Activated CD8-positive, alpha-beta memory T cell treated with anti-CD3 and anti-CD28 coated beads, Interleukin-2, amount 50 U/mL, for 48 hours (primary cell): ENCODE results near the gene CAMK1.

ENCODE experiments used
- DNase-seq: peaks from one replicate; pipeline ENCODE4 v3.0.0-alpha.2; 2020

Gene CAMK1

DNA sequence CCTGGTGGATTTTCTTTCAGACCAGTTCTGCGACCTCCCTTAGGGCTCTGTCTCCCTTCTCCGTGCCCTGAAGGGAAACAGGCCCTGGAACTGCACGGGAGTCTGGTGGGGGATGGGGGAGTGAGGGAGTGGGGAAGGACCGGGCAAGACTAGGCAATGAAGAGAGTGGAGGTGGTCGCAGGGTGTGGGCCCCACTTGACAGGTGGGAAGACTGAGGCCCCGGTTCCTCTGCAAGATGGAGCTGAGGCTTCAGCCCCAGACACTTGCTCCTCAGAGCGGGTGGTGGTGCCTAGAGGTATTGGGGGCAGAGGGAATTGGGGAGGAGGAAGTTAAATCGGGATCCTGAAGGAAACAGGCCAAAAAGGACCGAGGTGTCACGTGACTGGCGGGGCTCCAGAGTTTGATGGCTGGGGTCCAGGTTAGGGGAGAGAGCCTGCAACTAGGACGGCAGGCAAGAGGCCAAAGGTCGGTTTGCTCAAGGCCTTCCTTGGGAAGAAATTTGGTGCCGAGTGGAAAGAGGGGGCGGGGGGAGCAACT is 597 bp upstream of the CAMK1 start:
- no peak for DNase-seq

DNA sequence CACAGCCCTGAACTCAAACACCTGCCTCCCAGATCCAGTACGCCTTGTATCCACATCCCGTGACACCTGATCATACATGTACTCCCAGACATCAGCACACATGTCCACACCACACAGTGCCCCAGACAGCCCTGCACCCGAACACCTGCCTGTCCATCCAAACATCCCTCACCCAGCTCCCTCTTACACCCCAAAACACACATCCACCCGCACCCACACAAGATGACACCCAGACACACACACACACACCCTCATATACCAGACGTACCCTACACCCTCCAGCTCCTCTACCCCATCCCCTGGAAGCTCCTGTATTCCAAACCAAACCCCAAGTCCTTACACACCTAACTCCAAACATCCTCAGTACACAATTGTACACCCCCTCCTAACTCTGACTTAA is 735 bp downstream of the CAMK1 start:
- no peak for DNase-seq

DNA sequence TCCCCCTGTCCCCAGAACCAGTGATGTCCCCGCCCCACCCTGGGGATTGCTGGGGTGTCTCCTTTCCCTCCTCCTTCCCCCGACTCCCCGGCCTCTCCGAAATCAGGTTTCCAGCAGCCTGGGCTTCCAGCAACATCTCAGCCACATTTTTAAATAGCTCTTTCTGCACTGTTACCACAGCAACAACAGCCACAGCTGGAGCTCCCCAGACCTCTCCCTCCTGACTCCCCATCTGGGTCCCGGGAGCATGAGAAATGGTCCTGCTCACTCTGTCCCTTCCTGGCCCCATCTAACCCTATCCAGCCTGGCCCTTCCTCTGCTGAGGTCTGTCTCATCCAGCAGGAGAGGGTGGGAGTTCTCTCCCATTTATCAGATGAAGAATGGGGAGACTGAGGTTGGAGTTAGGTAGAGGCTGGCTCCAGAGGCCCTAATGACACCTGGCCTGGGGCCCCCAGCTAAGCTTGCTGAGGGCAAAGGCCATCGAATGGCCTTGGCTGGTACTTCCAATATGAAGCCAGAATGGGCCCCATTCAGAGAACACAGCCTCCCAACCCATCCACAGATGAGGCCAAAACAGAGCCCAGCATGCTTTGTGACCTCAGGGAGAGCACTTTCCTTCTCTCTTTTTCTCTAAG is 1.5 kb downstream of the CAMK1 start:
- DNase-seq = no peak

DNA sequence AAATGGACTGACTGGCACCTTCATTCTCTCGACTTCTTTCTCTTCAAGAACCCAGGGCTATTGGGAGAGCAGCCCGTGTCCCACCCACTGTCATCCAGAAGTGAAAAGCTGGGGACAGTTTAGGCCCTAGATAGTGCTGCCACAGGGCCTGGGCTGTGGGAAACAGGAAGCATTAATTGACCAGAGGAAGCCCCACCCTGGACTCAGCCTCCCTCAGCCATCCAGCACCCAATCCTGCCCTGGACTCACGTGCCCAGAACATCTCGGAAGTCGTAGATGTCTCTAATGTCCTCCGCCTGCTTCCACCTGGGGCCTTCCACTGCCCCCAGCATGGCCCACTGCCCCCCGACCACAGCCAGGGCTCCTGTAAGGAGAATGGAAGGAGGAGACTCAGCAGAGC is 2.3 kb downstream of the CAMK1 start:
- DNase-seq = no peak

DNA sequence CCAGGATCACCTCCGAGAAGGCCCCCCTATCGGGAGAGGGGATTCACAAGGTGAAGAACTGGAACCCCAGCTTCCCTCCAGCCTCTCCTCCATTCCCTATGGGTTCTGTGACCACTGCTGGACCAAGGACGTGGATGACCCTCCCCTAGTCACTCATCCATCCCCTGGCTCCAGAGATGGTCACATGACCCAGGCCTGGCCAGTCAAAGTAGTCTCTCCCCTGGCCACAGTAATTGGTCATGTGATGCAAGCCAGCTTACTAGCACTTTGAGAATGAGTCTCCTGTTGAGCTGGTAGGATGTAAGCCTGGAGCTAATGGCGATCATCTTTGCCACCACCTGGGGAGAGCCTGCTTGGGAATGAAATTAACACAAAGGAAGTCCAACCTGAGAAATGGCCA is 3.9 kb downstream of the CAMK1 start:
- no peak for DNase-seq

DNA sequence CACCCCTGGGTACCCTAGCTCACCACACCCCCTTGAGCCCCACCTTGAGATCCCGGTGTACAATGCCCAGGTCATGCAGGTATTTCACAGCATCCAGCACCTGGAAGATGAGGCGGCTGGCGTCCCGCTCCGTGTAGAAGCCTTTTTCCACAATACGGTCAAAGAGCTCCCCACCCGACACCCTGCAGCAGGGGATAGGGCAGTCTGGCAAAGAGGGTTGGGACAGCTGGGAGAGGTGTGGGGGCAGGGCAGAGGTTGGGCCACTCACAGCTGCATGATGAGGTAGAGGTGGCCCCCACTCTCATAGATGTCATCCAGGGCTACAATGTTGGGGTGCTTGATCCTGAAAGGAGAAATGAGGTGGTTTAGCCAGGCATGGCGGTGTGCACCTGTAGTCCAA is 6.9 kb downstream of the CAMK1 start:
- no peak for DNase-seq

DNA sequence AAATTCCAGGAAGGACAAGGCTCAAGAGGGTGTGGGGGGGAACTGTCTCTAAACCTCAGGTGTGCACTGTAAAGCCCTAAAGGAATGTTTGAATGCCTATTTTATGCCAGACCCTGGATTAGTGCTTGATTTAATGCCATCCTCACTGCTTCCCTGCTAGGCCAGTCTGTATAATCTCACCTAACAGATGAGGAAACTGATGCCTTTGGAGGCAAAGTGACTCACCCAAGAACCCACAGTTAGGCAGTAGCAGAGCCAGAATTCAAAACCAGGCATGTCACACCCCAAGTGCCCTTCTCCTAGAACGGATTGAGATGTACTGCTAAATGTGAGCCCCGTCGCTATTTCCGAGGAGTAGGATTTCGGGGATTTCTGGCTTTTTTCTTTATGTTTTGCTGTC is 7.8 kb downstream of the CAMK1 start:
- no peak for DNase-seq

DNA sequence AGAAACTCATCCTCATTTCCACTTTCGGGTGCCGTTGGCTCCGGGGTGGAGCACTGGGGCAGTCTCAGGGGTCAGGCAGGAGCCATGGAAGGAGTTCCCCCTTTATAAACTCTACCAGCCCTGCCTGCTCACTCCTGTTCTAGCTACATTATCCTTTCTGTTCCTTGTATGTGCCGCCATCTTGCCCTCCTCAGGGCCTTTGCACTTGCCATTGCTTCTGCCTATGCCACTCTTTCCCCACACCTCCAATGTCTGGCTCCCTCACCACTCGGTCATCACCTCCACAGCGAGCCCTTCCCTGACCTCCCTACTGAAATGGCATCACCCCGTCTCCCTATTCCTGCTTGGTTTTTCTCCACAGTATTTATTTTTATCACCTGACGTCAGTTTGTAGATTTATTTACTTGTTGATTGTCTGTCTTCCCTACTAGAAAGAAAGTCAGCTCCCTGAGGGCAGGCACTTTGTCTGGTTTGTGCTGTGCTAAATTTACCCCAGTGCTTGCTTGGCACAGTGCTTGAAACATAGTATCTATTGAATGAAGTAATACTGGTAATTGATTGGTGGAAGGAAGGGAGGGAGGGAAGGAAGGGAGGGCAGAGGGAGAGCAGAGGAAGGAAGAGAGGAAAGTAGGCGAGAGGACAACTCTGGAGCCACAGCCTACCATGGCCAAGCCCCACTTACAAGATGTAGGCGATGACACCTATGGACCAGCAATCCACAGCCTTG is 8.8 kb downstream of the CAMK1 start:
- no peak for DNase-seq

DNA sequence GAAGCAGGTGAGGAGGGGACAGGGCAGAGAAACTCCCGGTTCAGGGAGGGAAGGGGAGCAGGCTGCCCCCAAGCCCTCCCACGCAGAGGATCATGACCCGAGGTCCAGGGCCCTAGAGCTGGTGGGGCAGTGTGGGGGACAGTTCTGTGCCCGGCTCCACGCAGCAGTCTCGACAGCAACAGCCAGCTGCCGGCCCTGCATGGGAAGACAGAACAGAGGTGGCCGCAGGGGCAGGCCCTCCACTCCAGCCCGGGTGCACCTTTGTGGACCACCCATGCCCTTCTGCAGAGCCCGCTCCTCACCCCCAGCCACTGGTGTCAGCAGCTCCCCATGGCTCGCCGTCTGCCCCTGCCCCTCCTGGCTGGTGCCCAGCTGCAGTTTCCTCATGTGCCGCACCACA is 12.3 kb downstream of the CAMK1 start:
- no peak for DNase-seq

DNA sequence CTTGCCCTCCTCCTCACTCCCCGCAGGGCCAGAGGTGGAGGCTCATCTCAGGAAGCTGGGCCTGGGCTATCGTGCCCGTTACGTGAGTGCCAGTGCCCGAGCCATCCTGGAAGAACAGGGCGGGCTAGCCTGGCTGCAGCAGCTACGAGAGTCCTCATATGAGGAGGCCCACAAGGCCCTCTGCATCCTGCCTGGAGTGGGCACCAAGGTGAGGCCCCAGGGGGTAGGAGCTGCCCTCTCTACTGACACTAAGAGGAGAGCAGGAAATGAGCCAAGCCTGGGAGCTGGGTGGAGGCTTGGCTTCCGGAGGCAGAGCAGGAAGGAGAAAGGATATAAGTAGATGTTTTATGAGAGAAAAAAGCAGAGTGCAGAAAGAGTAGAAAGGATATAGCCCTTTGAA is 15.1 kb downstream of the CAMK1 start:
- DNase-seq = no peak

DNA sequence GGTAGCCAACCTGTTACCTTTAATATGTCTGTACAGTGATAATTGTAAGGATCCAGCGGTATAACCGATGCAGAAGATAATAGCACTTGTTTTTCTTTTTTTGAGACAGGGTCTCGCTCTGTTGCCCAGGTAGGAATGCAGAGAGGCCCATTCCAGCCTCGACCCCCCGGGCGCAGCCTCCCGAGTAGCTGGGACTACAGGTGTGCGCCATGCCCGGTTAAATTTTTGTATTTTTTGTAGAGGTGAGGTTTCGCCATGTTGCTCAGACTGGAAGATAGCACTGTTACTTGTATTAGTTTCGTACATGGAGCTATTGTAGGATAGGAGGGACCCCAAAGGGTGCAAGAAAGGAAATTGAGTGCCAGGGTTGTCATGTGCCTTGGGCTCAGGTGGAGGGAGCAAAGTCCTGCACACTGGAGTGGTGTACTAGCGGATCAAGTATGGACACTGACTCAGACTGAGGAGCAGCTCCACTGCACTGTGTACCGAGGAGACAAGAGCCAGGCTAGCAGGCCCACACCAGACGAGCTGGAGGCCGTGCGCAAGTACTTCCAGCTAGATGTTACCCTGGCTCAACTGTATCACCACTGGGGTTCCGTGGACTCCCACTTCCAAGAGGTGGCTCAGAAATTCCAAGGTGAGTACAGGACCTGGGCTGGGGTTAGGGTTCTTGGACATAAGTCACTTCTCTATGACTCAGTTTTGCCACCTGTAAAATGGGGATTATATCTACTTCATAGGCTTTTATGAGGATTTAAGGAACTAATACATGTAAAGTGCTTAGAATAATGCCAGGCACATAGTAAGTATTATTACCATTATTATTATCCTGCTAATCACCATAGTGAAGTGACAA is 19.0 kb downstream of the CAMK1 start:
- no peak for DNase-seq

DNA sequence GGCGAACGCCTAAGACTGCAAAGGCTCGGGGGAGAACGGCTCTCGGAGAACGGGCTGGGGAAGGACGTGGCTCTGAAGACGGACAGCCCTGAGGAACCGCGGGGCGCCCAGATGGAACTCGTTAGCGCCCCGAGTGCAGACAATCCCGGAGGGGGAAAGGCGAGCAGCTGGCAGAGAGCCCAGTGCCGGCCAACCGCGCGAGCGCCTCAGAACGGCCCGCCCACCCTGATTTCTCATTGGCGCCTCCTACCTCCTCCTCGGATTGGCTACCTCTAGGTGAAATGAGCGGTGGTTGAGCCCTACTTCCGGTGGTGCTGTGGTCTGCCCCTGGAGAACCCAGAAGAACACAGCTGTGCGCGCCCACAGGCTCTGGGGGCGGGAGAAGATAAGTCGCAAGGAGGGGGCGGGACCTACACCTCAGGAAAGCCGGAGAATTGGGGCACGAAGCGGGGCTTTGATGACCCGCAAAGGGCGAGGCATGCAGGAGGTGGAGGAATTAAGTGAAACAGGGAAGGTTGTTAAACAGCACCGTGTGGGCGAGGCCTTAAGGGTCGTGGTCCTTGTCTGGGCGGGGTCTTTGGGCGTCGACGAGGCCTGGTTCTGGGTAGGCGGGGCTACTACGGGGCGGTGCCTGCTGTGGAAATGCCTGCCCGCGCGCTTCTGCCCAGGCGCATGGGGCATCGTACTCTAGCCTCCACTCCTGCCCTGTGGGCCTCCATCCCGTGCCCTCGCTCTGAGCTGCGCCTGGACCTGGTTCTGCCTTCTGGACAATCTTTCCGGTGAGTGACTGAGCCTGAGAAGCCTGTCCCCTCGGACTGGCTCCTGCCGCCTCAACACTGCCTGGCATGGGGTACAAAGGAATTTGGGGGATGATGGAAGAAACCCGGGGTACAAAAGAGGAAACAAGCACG is 19.8 kb downstream of the CAMK1 start, which contains the start of gene OGG1:
Gene OGG1 (plus strand): TSS at position 308 of the 911 bp plus-strand sequence. CDS start 335 bp downstream, at position 643.
- DNase-seq = peak; percentile 96

DNA sequence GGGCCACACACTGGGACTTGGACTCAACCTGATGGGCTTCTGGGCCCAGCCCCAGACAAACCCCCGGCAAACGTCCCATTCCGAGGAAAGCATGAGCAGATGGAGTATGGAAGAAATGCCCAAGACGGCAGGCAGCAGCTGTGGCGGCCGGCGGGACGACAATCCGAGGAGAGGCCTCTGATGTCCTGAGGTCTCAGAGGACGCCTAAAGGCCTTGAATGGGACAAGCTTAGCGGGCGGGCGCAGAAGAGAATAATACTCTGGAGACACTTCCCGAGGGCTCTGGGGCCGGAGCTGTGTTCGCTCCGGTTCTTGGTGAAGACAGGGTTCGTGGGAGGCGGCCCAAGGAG is 20.5 kb downstream of the CAMK1 start:
- DNase-seq = no peak

DNA sequence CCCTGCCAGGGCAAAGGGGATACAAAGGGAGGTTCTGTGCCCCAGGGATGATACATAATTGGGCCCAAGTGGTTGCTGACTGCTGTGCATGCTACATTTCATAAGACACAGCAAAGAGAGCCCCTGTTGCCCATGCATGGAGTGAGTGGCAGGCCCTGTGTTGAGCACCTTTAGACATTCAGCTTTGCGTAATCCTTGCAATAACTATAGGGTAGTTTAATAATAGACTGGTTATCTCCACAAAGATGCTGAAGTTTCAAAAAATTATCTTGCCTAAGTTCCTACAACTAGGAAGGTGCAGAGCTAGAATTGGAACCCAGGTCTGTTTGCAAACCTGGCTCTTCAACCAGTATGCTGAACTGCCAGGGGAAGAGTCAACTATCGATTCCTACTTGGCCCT is 21.7 kb downstream of the CAMK1 start:
- no peak for DNase-seq

DNA sequence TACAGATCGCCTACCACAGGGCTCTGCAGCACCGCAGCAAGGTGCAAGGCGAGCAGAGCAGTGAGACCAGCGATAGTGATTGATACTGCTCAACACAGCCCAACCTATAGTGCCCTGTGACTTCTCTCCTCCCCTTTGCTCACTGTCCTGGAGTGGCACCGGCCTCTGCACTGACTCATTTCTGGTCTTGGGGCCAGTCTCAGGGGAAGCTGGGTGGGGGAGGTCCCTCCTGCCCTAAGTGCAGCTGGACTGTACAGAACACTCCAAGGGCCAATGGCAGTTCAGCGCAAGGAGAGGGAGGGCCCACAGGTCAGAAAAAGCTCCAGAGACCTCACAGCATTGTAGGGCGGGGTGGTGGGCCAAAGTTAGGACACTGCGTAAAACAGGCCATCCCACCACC is 22.5 kb downstream of the CAMK1 start:
- no peak for DNase-seq

DNA sequence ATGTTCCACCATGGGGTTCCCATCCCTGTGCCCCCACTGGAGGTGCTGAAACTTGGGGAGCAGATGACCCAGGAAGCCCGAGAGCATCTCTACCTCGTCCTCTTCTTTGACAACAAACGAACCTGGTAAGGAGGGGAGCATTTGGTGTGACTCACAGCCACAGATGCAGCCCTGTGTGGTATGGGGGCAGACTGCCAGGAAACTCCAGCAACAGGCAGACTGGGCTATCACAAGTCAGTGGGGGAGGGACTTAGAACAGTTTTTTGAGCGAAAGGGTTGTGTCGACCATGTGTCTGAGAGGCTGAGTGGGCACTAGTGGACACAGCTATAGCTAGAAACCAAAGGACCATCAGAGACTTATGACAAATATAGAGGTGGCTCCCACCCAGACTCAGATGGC is 23.4 kb downstream of the CAMK1 start:
- DNase-seq = no peak

DNA sequence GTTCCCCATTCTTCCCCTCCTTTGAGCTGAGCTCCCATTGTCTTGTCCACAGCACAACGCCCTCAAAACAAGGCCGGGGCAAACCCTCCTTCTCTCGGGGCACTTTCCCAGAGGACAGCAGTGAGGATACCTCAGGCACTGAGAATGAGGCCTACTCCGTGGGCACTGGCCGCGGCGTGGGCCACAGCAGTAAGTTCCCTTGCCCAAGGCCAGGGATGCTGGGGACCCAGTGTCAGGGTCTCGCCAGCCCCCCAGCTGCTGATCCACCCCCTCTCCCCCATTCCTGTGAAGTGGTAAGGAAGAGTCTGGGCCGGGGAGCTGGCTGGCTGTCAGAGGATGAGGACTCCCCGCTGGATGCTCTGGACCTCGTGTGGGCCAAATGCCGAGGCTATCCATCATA is 24.2 kb downstream of the CAMK1 start:
- no peak for DNase-seq

DNA sequence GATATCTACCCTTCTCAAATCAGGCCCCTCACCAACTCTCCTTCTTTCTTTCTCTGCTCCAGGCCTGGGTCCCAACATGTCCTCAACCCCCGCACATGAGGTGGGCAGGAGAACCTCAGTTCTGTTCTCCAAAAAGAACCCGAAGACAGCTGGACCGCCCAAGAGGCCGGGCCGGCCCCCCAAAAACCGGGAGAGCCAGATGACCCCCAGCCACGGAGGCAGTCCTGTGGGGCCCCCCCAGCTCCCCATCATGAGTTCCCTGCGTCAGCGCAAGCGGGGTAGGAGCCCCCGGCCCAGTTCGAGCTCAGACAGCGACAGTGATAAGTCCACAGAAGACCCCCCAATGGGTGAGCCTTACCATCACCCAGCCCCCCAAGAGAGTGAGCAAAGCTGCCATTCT is 25.6 kb downstream of the CAMK1 start:
- no peak for DNase-seq

DNA sequence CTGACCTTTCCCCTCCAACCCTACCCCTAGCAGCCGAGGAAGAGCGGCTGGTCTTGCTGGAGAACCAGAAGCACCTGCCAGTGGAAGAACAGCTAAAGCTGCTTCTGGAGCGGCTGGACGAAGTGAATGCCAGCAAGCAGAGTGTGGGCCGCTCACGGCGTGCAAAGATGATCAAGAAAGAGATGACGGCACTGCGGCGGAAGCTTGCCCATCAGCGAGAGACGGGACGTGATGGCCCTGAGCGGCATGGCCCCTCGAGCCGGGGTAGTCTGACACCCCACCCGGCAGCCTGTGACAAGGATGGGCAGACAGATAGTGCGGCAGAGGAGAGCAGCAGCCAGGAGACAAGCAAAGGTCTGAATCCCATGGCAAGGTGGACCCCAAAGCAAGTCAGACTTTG is 26.2 kb downstream of the CAMK1 start:
- DNase-seq = no peak

DNA sequence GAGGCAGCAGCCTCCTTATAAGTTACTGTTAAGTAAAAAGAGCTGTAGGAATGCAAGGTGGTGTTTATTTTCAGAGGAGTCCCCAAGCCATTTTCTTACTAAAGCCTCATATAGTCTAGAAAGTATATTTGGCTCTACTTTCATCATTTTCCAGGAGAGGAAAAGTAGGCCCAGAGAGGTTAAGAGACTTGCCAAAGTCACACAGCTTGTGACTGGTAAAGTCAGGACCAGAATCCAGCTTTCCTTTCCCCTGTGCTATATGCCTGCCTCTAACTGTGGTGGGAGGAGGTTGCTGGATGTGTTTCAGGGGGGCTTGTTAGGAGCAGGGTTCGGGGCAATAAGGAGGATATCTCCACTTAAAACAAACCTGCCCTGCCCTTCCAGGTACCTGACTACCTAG is 27.2 kb downstream of the CAMK1 start:
- DNase-seq = no peak

DNA sequence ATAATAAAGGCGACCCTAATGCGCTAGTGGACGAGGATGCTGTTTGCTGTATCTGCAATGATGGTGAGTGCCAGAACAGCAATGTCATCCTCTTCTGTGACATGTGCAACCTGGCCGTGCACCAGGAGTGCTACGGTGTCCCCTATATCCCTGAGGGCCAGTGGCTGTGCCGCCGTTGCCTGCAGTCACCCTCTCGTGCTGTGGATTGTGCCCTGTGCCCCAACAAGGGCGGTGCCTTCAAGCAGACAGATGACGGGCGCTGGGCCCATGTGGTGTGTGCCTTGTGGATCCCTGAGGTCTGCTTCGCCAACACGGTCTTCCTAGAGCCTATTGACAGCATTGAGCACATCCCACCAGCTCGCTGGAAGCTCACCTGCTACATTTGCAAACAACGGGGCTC is 30.6 kb downstream of the CAMK1 start:
- DNase-seq = no peak

DNA sequence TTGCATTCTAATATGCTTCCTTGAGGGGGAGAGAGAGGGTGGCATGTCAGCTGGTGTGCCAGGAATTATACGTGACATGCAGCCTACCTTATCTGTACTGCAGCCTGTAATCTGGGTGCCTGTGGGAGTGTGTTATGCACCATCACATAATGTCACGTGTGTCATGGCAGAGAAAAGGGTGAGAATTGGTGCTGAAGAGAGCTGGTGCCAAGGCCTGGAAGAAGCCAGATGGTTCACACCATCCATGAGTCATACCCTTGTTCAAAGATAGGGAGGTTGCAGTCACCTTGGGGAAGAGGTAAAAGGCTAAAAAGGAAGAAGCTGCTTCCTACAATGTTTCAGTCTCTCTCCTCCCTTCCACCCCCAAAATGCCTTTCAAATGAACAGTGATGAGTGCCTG is 32.9 kb downstream of the CAMK1 start:
- no peak for DNase-seq

DNA sequence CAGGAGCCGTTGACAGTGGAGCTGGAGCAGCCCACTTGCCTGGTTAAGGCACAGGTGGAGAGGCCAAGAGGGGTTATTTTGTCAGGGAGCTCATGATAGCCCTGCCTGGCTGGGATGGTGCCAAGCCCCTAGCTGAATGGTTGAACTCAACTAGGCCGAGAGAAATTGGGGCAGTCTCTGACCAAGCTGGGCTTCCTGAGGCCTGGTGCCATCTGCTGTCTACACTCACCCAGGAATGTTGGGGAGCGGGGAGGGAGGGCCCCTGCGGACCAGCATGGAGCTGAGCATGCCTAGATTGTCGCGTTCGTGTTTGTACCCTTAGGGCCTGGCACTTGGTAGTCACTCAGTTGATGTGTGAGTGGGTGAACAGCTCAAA is 37.0 kb downstream of the CAMK1 start:
- no peak for DNase-seq
